ENCODE data around the gene QPCTL. TPM values are rescaled to one million over a fixed set of nuclear protein-coding genes. Genes with fewer than 3 reads are reported as not detected.
A peak's percentile ranks its signal among the peaks of the same experiment; 100 is the strongest.

QPCTL gene
- total and polyA plus RNA-seq, 2 of the 13 experiments (the other 11 are each of a cell fraction or from before 2014, with no cell fraction given): 16.0 to 19.1 TPM

DNA sequence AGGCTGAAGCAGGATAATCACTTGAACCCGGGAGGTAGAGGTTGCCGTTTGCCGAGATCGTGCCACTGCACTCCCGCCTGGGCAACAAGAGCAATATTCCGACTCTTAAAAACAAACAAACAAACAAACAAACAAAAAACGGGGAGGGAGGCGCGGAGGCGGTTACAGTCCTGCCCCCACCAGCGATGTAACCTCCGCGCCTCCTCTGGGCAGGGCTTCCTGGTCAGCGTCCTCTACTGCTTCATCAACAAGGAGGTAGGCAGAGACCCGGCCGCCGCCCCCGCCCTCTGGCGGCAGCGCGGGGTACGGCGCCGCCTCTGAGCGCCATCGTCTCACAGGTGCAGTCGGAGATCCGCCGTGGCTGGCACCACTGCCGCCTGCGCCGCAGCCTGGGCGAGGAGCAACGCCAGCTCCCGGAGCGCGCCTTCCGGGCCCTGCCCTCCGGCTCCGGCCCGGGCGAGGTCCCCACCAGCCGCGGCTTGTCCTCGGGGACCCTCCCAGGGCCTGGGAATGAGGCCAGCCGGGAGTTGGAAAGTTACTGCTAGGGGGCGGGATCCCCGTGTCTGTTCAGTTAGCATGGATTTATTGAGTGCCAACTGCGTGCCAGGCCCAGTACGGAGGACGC, 11.0 kb upstream of the QPCTL start (continued):
- peak; percentile 49; the same call in 1 of the 2 replicates for TF ChIP-seq ZNF839 (CRISPR knock-in tag; IDR thresholded peaks at IDR 0.05; ENCODE audit: borderline replicate concordance)
- TF ChIP-seq BORCS8-MEF2B (CRISPR knock-in tag; IDR thresholded peaks at IDR 0.05): peak; percentile 80; the same call in 1 of the 2 replicates
- peak; percentile 74 for TF ChIP-seq YY1 (IDR thresholded peaks at IDR 0.05; ENCODE audit: insufficient read depth, insufficient replicate concordance, low read depth, low read length)
- TF ChIP-seq, protein P1, sequence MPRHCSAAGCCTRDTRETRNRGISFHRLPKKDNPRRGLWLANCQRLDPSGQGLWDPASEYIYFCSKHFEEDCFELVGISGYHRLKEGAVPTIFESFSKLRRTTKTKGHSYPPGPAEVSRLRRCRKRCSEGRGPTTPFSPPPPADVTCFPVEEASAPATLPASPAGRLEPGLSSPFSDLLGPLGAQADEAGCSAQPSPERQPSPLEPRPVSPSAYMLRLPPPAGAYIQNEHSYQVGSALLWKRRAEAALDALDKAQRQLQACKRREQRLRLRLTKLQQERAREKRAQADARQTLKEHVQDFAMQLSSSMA (CRISPR knock-in tag; IDR thresholded peaks at IDR 0.05): no peak
- TF ChIP-seq MAF1 (CRISPR knock-in tag; IDR thresholded peaks at IDR 0.05; ENCODE audit: borderline replicate concordance): no peak
- TF ChIP-seq, protein P2, sequence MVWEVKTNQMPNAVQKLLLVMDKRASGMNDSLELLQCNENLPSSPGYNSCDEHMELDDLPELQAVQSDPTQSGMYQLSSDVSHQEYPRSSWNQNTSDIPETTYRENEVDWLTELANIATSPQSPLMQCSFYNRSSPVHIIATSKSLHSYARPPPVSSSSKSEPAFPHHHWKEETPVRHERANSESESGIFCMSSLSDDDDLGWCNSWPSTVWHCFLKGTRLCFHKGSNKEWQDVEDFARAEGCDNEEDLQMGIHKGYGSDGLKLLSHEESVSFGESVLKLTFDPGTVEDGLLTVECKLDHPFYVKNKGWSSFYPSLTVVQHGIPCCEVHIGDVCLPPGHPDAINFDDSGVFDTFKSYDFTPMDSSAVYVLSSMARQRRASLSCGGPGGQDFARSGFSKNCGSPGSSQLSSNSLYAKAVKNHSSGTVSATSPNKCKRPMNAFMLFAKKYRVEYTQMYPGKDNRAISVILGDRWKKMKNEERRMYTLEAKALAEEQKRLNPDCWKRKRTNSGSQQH (CRISPR knock-in tag; IDR thresholded peaks at IDR 0.05; ENCODE audit: low read depth): 0 out of 2 replicates have a peak, but pooled peaks have one; percentile 51
- TF ChIP-seq PAF1 (CRISPR knock-in tag; IDR thresholded peaks at IDR 0.05): no peak
- TF ChIP-seq, protein P3, sequence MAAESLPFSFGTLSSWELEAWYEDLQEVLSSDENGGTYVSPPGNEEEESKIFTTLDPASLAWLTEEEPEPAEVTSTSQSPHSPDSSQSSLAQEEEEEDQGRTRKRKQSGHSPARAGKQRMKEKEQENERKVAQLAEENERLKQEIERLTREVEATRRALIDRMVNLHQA (CRISPR knock-in tag; IDR thresholded peaks at IDR 0.05): no peak
- TF ChIP-seq TP53 (CRISPR knock-in tag; conservative IDR thresholded peaks at IDR 0.05): no peak
- TF ChIP-seq TRIM24 (CRISPR knock-in tag; IDR thresholded peaks at IDR 0.05): no peak
- no peak for TF ChIP-seq NCOA1 (CRISPR knock-in tag; IDR thresholded peaks at IDR 0.05)
- TF ChIP-seq ZNF7 (CRISPR knock-in tag; IDR thresholded peaks at IDR 0.05): no peak
- TF ChIP-seq, protein P4, sequence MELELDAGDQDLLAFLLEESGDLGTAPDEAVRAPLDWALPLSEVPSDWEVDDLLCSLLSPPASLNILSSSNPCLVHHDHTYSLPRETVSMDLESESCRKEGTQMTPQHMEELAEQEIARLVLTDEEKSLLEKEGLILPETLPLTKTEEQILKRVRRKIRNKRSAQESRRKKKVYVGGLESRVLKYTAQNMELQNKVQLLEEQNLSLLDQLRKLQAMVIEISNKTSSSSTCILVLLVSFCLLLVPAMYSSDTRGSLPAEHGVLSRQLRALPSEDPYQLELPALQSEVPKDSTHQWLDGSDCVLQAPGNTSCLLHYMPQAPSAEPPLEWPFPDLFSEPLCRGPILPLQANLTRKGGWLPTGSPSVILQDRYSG (CRISPR knock-in tag; IDR thresholded peaks at IDR 0.05): no peak
- peak; percentile 96 for TF ChIP-seq KDM2A (CRISPR knock-in tag; IDR thresholded peaks at IDR 0.05; ENCODE audit: borderline replicate concordance, low read depth)
- no peak; the same call in 1 of the 2 replicates for TF ChIP-seq ZMYM3 (CRISPR knock-in tag; IDR thresholded peaks at IDR 0.05)
- no peak for TF ChIP-seq LCORL (IDR thresholded peaks at IDR 0.05)
- peak; percentile 55 for TF ChIP-seq LCORL (CRISPR knock-in tag; IDR thresholded peaks at IDR 0.05)
- TF ChIP-seq HIVEP1 (CRISPR knock-in tag; IDR thresholded peaks at IDR 0.05): no peak
- TF ChIP-seq ZKSCAN5 (CRISPR knock-in tag; IDR thresholded peaks at IDR 0.05): no peak
- TF ChIP-seq NFYC (CRISPR knock-in tag; IDR thresholded peaks at IDR 0.05): no peak
- TF ChIP-seq, protein P5, sequence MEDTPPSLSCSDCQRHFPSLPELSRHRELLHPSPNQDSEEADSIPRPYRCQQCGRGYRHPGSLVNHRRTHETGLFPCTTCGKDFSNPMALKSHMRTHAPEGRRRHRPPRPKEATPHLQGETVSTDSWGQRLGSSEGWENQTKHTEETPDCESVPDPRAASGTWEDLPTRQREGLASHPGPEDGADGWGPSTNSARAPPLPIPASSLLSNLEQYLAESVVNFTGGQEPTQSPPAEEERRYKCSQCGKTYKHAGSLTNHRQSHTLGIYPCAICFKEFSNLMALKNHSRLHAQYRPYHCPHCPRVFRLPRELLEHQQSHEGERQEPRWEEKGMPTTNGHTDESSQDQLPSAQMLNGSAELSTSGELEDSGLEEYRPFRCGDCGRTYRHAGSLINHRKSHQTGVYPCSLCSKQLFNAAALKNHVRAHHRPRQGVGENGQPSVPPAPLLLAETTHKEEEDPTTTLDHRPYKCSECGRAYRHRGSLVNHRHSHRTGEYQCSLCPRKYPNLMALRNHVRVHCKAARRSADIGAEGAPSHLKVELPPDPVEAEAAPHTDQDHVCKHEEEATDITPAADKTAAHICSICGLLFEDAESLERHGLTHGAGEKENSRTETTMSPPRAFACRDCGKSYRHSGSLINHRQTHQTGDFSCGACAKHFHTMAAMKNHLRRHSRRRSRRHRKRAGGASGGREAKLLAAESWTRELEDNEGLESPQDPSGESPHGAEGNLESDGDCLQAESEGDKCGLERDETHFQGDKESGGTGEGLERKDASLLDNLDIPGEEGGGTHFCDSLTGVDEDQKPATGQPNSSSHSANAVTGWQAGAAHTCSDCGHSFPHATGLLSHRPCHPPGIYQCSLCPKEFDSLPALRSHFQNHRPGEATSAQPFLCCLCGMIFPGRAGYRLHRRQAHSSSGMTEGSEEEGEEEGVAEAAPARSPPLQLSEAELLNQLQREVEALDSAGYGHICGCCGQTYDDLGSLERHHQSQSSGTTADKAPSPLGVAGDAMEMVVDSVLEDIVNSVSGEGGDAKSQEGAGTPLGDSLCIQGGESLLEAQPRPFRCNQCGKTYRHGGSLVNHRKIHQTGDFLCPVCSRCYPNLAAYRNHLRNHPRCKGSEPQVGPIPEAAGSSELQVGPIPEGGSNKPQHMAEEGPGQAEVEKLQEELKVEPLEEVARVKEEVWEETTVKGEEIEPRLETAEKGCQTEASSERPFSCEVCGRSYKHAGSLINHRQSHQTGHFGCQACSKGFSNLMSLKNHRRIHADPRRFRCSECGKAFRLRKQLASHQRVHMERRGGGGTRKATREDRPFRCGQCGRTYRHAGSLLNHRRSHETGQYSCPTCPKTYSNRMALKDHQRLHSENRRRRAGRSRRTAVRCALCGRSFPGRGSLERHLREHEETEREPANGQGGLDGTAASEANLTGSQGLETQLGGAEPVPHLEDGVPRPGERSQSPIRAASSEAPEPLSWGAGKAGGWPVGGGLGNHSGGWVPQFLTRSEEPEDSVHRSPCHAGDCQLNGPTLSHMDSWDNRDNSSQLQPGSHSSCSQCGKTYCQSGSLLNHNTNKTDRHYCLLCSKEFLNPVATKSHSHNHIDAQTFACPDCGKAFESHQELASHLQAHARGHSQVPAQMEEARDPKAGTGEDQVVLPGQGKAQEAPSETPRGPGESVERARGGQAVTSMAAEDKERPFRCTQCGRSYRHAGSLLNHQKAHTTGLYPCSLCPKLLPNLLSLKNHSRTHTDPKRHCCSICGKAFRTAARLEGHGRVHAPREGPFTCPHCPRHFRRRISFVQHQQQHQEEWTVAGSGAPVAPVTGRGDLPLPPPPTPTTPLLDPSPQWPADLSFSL (CRISPR knock-in tag; IDR thresholded peaks at IDR 0.05): no peak; the same call in 1 of the 2 replicates
- TF ChIP-seq MED1 (CRISPR knock-in tag; IDR thresholded peaks at IDR 0.05): 0 out of 2 replicates have a peak, but pooled peaks have one; percentile 46
